Fibroblast of lung (primary cell): Measurements from ENCODE around the gene ARIH2. TPM values are rescaled to one million over a fixed set of nuclear protein-coding genes. Genes with fewer than 3 reads are reported as not detected.
"Not testable (repeated sequence)": the region's sequence is repeated elsewhere in the genome, so short reads cannot be mapped to it uniquely, and the experiment has no call there.

ENCODE experiments used
- DNase-seq, 2 donors: peaks; one replicate each; pipeline versions ENCODE4 v3.0.0 to v3.0.0-alpha.2; 2010; ENCODE audit warnings: low read depth in 2 of 2
- H2AFZ ChIP-seq: 2 replicates; pipeline ENCODE4 v1.5.1; 2012; ENCODE audit warnings: low read length, control low read depth, inconsistent platforms
- H3K27ac ChIP-seq: 2 replicates; pipeline ENCODE4 v1.5.1; 2011; ENCODE audit warnings: low read length, control low read depth; ENCODE audit not compliant: insufficient read depth
- H3K27me3 ChIP-seq: 2 replicates; pipeline ENCODE4 v1.5.1; 2011; ENCODE audit warnings: mild to moderate bottlenecking, low read length; ENCODE audit not compliant: control insufficient read depth, insufficient read depth
- H3K36me3 ChIP-seq: 2 replicates; pipeline ENCODE4 v1.5.1; 2011; ENCODE audit warnings: low read length; ENCODE audit not compliant: control insufficient read depth, insufficient read depth
- H3K4me1 ChIP-seq: 2 replicates; pipeline ENCODE4 v1.5.1; 2011; ENCODE audit warnings: low read length; ENCODE audit not compliant: control insufficient read depth, insufficient read depth; ENCODE audit errors: extremely low read depth
- H3K4me2 ChIP-seq: 2 replicates; pipeline ENCODE4 v1.5.1; 2011; ENCODE audit warnings: low read length, control low read depth; ENCODE audit not compliant: insufficient read depth; ENCODE audit errors: extremely low read depth
- H3K4me3 ChIP-seq, 4 experiments: fragments of 200-600 bp in 1 of 4; sonication (generic) in 1 of 4; replicated peaks in 1 of 4; 2 replicates each; pipeline ENCODE4 v1.5.1; 2011 to 2016; ENCODE audit warnings: low read length in 4 of 4, low read depth in 3 of 4, mild to moderate bottlenecking in 3 of 4, control low read depth in 2 of 4, inconsistent platforms in 1 of 4, mixed read lengths in 1 of 4; ENCODE audit not compliant: insufficient read depth in 1 of 4; ENCODE audit errors: control extremely low read depth in 1 of 4
- H3K79me2 ChIP-seq: 2 replicates; pipeline ENCODE4 v1.5.1; 2012; ENCODE audit warnings: mild to moderate bottlenecking, low read length, inconsistent platforms; ENCODE audit not compliant: control insufficient read depth, insufficient read depth
- H3K9ac ChIP-seq: 2 replicates; pipeline ENCODE4 v1.5.1; 2011; ENCODE audit warnings: mild to moderate bottlenecking, low read length, control low read depth; ENCODE audit not compliant: insufficient read depth
- H3K9me3 ChIP-seq: 2 replicates; pipeline ENCODE4 v1.5.1; 2012; ENCODE audit warnings: low read depth, low read length; ENCODE audit not compliant: control insufficient read depth, insufficient read depth
- H4K20me1 ChIP-seq: 2 replicates; pipeline ENCODE4 v1.5.1; 2011; ENCODE audit warnings: low read length; ENCODE audit not compliant: control insufficient read depth, insufficient read depth; ENCODE audit errors: extremely low read depth
- EZH2 ChIP-seq: IDR thresholded peaks from 2 replicates; pipeline ENCODE4 v1.5.1; 2012; ENCODE audit warnings: low read length, control low read depth, mild to moderate bottlenecking; ENCODE audit errors: missing control alignments
- polyA plus RNA-seq, 2 donors: library from polyadenylated mRNA; depleted of rRNA in 1 of 2; stranded (reverse) in 1 of 2; unstranded in 1 of 2; fragments of >200 nt; gene quantifications; 2 replicates each; pipeline ENCODE4 v1.2.1, GENCODE V29; 2011 to 2012; ENCODE audit warnings: missing spikeins in 1 of 2
- total RNA-seq: library from RNA; depleted of rRNA; stranded (reverse); fragments of >200 nt; gene quantifications from 2 replicates; pipeline ENCODE4 v1.2.1, GENCODE V29; 2014
- TF ChIP-seq, protein P1 (sequence below), 2 donors: IDR thresholded peaks in 1 of 2; conservative IDR thresholded peaks in 1 of 2; 1 replicate in 1 of 2; 2 replicates in 1 of 2; pipeline ENCODE4 v1.5.1; 2011 to 2012; ENCODE audit warnings: low read length in 2 of 2, control low read depth in 1 of 2, inconsistent platforms in 1 of 2, low read depth in 1 of 2, mild to moderate bottlenecking in 1 of 2

ARIH2 gene
- total and polyA plus RNA-seq, 2 donors (not counting 1 experiment from before 2014, with no cell fraction given) = 71.4 to 91.7 TPM

DNA sequence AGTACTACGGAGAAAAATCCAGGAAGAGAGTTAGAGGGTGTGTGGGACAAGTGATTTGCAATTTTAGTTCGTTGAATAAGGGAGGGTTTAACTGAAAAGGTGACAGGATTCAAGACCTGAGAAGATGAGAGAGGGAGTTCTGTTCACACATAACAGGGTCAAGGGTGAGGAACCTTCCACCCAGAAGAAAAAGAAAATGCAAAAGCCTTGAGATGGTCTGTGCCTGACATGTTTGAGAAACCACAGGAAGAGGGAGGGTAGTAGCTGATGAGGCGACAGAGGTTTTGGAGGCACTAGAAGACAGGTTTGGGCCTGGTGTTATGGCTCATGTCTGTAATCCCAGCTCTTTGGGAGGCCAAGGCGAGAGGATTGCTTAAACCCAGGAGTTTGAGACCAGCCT is 19.4 kb upstream of the ARIH2 start:
- DNase-seq = no peak
- no peaks in the 10 kb centered on the region for H3K27me3 ChIP-seq
- no peaks in the 10 kb centered on the region for H3K9me3 ChIP-seq
- no peak overlapping the region for H3K4me2 ChIP-seq
- no peak for TF ChIP-seq EZH2
- TF ChIP-seq, protein P1, sequence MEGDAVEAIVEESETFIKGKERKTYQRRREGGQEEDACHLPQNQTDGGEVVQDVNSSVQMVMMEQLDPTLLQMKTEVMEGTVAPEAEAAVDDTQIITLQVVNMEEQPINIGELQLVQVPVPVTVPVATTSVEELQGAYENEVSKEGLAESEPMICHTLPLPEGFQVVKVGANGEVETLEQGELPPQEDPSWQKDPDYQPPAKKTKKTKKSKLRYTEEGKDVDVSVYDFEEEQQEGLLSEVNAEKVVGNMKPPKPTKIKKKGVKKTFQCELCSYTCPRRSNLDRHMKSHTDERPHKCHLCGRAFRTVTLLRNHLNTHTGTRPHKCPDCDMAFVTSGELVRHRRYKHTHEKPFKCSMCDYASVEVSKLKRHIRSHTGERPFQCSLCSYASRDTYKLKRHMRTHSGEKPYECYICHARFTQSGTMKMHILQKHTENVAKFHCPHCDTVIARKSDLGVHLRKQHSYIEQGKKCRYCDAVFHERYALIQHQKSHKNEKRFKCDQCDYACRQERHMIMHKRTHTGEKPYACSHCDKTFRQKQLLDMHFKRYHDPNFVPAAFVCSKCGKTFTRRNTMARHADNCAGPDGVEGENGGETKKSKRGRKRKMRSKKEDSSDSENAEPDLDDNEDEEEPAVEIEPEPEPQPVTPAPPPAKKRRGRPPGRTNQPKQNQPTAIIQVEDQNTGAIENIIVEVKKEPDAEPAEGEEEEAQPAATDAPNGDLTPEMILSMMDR (conservative IDR thresholded peaks at IDR 0.05 in 1 of 2, IDR thresholded peaks at IDR 0.05 in 1 of 2; ENCODE audit: low read depth in 1 of 2, low read length in 2 of 2) = no peak
- peaks cover 3% of the 10 kb centered on the region for H3K79me2 ChIP-seq
- H3K27ac ChIP-seq = no peak overlapping the region
- H3K4me3 ChIP-seq = peak overlapping the region in 2 of 4 experiments; percentile 65 to 81
- H3K9ac ChIP-seq = no peak overlapping the region
- H3K36me3 ChIP-seq = no peaks in the 10 kb centered on the region
- peak overlapping the region; percentile 26 for H2AFZ ChIP-seq
- H3K4me1 ChIP-seq = peaks cover 8% of the 10 kb centered on the region
- no peaks in the 10 kb centered on the region for H4K20me1 ChIP-seq

DNA sequence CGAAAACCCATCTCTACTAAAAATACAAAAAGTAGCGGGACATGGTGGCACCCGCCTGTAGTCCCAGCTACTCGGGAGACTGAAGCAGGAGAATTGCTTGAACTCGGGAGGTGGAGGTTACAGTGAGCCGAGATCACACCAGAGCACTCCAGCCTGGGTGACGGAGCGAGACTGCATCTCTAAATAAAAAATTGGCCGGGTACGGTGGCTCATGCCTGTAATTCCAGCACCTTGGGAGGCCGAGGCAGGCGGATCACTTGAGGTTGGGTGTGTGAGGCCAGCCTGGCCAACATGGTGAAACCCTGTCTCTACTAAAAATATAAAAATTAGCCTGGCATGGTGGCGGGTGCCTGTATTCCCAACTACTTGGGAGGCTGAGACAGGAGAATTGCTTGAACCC is 11.6 kb upstream of the ARIH2 start:
- not testable (repeated sequence) for H3K4me2 ChIP-seq, DNase-seq

DNA sequence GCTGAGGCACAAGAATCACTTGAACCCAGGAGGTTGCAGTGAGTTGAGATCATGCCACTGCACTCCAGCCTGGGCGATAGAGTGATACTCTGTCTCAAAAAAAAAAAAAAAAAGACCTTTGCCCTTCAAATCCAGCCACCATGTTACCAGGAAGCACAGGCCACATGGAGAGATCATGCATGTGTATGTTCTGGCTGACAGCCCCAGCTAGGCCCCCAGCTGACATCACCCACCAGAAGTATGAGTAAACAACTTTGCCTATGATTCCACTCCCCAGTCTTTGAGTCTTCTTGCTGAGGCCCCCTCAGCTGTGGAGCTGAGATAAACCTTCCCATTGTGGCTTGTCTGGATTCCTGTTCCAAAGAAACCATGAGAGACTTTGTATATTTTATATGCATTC is 3.3 kb upstream of the ARIH2 start:
- no peak overlapping the region for H3K4me2 ChIP-seq
- H3K4me3 ChIP-seq = no peak overlapping the region
- peak in 1 of 2 donors; percentile 28 for DNase-seq
- no peak overlapping the region for H3K9ac ChIP-seq
- no peaks in the 10 kb centered on the region for H3K36me3 ChIP-seq
- H3K9me3 ChIP-seq = no peaks in the 10 kb centered on the region
- no peaks in the 10 kb centered on the region for H4K20me1 ChIP-seq
- H3K27ac ChIP-seq = no peak overlapping the region
- peaks cover 12% of the 10 kb centered on the region for H3K79me2 ChIP-seq
- TF ChIP-seq, protein P1 (conservative IDR thresholded peaks at IDR 0.05 in 1 of 2, IDR thresholded peaks at IDR 0.05 in 1 of 2; ENCODE audit: low read depth in 1 of 2, low read length in 2 of 2) = no peak
- no peak for TF ChIP-seq EZH2
- no peak overlapping the region for H2AFZ ChIP-seq
- H3K27me3 ChIP-seq = no peaks in the 10 kb centered on the region
- H3K4me1 ChIP-seq = no peaks in the 10 kb centered on the region

More for the DNA sequence above, 11.6 kb upstream of the ARIH2 start:
- not testable (repeated sequence) for H3K36me3 ChIP-seq, H4K20me1 ChIP-seq, H3K9me3 ChIP-seq, H2AFZ ChIP-seq, H3K4me3 ChIP-seq, H3K79me2 ChIP-seq, H3K4me1 ChIP-seq, H3K27ac ChIP-seq, H3K27me3 ChIP-seq, H3K9ac ChIP-seq
